DMS53 (cell line): ENCODE results near the gene NLRP3.

Experiments used
- DNase-seq: peaks from one replicate; lab custom pipeline; 2025; lab: John Stamatoyannopoulos, UW

The NLRP3 gene

GRCh38 chr1:247437551-247438505, 21.9 kb downstream of the NLRP3 start:
- no peak for DNase-seq

DNA sequence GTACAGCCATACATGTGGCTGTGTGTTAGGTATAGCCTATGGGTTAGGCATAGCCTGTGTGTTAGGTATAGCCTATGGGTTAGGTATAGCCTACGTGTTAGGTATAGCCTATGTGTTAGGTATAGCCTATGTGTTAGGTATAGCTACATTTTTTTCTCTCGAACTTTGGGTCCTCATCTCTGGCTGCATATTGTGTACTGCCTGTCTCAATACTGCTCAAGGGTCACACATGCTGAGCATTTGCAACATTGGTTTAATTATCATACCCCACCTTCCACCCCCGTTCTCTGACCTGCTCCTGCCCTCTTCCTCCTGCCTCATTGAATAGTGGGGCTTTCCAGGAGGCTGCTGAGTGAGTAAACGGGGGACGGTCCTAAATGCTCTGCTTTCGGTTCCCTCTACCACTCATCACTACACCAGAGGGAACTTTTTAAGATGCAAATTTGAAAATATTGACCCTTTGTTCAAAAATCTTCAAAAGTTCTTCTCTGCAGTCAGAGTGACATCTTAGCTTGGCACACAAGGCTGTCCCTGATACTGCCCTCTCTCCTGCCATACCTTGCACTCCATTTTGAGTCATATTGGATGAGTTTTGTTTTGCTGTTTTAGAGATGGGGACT, 24.1 kb downstream of the NLRP3 start:
- no peak for DNase-seq

- DNase-seq, result no peak
Observed at GRCh38 chr1:247441606-247442005, 25.6 kb downstream of the NLRP3 start.

DNA sequence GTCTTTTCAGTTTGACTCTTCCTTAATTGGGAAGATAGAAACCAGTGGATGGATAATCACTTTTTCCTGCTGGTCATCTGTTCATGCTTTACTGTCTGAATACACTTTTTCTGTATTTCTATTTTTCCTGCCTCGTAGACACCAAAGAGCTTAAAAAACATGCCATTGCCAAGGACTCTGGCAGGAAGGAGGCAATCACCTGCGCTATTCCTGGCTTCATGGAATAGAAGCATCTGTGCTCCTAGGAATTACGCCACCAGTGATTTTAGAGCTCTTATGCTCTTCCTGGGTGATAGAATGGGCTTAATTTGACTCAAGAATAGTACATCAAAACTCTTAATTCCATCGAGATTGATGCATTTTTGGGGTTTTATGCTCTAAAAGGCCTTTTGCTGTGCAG, 26.2 kb downstream of the NLRP3 start:
- no peak for DNase-seq

DNA sequence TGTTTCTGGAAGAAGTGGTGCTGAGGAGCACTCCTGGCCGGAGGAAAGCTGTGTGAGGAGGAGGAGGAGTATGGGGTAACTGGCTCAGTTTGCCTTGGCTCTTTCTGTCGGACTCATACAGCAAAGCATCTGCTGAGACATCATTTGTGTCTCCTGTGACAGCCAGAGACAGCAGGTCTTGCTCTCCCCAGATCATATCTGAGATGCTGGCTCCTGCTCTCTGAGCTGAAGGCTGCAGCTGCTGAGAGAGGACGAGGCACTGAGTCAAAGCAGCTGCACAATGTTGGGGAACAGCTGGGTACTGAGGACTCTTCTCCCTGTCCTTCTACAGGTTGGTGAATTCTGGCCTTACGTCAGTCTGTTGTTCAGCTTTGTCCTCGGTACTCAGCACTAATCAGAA, 27.7 kb downstream of the NLRP3 start:
- no peak for DNase-seq

GRCh38 chr1:247444571-247444970, 28.6 kb downstream of the NLRP3 start:
- no peak for DNase-seq

DNA sequence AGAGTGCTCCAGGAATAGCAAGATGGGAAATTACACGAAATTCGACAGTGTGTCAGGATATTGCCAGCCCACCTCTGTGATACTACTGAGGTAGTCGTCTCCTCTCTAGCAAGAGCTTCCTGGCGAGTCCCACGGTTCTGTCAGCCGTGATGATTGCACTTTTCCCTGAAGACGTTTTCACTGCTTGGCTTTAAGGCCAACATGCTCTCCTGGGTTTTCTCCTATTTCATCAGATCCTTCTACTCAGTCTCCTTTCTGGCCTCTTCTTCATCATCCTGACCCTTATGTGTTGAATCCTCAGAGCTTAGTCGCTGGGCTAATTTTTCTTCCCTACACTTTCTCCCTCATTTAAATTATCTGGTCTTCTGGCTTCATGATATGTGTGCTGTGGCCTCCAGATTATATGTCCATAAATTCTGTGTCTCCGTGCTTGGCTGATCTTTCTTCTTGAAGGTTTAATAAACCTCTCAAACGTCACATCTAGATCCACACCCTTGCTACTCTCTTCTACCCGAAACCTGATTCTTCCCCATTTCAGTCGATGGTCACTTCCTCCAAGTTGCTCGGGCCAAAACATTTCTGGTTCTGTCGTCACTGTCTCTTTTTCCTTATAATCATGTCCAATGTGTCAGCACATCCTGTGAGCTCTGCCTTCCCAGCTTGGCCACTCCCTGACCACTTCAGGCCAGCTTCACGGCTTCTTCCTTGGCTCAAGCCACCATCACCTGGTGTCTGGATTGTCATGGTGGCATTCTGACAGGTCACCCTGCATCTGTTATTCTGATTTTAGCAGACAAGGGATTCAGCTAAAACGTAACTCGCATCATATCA, 29.8 kb downstream of the NLRP3 start:
- DNase-seq, result no peak

- DNase-seq, result no peak
Observed at GRCh38 chr1:247447162-247447909, 31.4 kb downstream of the NLRP3 start.

GRCh38 chr1:247448107-247448791, 32.3 kb downstream of the NLRP3 start:
- DNase-seq, result peak; percentile 91

DNA sequence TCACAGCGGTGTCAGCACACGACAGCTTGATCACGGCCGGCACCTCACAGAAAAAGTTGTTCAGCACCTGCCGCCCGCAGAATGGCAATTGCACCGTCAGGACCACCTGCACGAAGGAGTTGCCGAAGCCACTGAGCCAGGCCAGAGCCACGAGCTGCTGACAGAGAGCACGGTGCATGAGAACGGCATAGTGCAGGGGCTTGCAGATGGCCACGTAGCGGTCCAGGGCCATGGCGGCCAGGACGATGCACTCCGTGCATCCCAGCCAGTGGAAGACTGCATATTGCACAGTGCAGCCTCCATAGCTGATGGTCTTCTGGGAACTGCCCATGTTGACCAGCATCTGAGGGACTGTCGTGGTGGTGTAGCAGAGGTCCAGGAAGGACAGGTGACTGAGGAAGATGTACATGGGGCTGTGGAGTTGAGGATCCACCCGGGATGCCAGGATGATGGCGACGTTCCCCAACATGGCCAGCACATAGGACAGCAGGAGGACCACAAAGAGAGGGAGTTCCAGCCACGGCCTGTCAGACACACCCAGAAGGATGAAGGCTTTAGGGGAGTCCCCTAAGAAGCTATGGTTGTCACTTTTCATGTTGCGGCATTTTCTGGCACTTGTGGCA, 35.5 kb downstream of the NLRP3 start:
- no peak for DNase-seq

GRCh38 chr1:247452447-247453039, 36.6 kb downstream of the NLRP3 start:
- peak; percentile 15 for DNase-seq

- DNase-seq, result no peak
Observed at GRCh38 chr1:247453245-247453644, 37.3 kb downstream of the NLRP3 start.

- DNase-seq, result no peak
Observed at GRCh38 chr1:247453997-247454396, 38.0 kb downstream of the NLRP3 start.

GRCh38 chr1:247456021-247456420, 40.0 kb downstream of the NLRP3 start:
- no peak for DNase-seq

GRCh38 chr1:247456914-247457639, 41.1 kb downstream of the NLRP3 start:
- no peak for DNase-seq

DNA sequence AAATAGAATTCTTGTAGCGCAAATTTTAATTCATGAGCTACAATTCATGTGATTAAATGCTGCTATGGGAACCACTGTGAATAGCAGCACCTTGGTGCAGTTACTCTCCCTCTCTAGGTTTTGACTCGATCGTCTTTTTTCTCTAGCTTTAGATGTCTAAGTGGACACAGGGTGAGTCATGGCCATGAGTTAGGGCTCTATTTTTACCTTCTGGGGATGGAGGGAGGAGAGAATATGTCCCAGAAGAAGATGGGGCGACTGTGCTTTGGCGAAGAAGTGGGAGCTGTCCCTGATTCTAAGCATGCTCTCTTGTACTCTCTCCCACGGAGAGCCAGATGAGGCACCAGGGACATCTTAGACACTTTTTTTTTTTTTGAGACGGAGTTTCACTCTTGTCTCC, 43.5 kb downstream of the NLRP3 start:
- DNase-seq, result no peak

DNA sequence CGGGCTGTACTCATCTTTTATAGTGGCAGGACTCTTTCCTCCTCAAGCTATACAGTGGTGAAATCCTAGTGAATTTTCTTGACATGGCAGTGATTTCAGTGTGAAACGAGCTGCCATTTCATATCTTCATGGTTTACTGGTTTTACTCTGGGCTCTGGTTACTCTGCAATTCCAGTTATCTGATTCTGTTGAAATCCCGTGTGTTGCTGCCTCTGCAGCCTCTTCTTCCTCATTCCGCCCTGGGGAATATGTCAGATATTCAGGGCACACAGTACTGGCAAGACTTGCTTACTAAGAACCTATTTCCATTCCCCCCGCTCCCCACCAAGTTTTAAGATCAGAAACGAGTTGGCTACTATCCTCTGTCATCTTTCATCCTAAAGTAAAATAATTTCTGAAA, 49.8 kb downstream of the NLRP3 start:
- DNase-seq, result no peak

DNA sequence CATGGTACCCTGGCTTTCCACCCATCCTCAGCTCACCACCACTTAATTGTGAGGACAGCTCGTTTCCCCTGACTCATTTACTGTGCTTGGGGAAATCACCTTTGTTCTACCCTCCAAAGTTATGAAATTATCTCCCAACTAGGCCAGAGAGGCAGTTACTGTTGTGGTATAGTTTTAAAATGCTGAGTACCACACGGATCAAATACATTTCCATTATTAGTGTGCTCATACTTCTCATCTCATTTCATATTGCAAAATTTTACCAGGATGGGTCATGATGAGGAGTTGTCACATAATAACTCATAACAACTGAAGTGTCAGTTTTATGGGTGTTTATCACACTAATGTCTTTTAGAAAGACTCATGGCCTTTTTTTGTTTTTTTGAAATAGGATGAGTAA, 51.2 kb downstream of the NLRP3 start:
- DNase-seq, result no peak

- DNase-seq, result no peak
Observed at GRCh38 chr1:247468481-247469140, 52.6 kb downstream of the NLRP3 start.
